H1 (cell line): Measurements from ENCODE around the gene ADAM30. TPM values are rescaled to one million over a fixed set of nuclear protein-coding genes. Genes with fewer than 3 reads are reported as not detected.

Experiments used
- CTCF ChIA-PET: fragments of 300-600 bp; sonication (Branson Sonifier 250); formaldehyde crosslinking; loops from one replicate; lab custom pipeline; 2021; ENCODE audit not compliant: partially characterized antibody; lab: Charles Lee
- POLR2A ChIA-PET: fragments of 300-600 bp; sonication (Branson Sonifier 250); formaldehyde crosslinking; loops from one replicate; lab custom pipeline; 2021; ENCODE audit warnings: inconsistent platforms; ENCODE audit not compliant: partially characterized antibody; lab: Charles Lee
- DNase-seq, 2 experiments: peaks; one replicate each; pipeline versions ENCODE4 v3.0.0 to v3.0.0-alpha.2; 2010 to 2022; ENCODE audit warnings: low spot score in 2 of 2, low read depth in 1 of 2, mixed read lengths in 1 of 2
- FAIRE-seq: peaks from 2 replicates; lab custom pipeline; 2011; peaks lifted over from hg19 to GRCh38; lab: Jason Lieb, UNC
- H2AFZ ChIP-seq: 2 replicates; pipeline ENCODE4 v1.8.1; 2012; ENCODE audit warnings: low read length, inconsistent platforms
- H2AK5ac ChIP-seq: 2 replicates; pipeline ENCODE4 v1.6.1; 2013; ENCODE audit warnings: low read depth, low read length
- H2BK120ac ChIP-seq: replicated peaks from 2 replicates; pipeline ENCODE3; 2013; ENCODE audit warnings: low read depth, low read length, inconsistent platforms
- H2BK12ac ChIP-seq: 2 replicates; pipeline ENCODE4 v1.6.1; 2013; ENCODE audit warnings: low read depth, low read length
- H2BK15ac ChIP-seq: 2 replicates; pipeline ENCODE4 v1.6.1; 2013; ENCODE audit warnings: low read length
- H2BK20ac ChIP-seq: 2 replicates; pipeline ENCODE4 v1.6.1; 2013; ENCODE audit warnings: low read length
- H2BK5ac ChIP-seq: 2 replicates; pipeline ENCODE4 v1.6.1; 2013; ENCODE audit warnings: low read depth, low read length
- H3K14ac ChIP-seq: 2 replicates; pipeline ENCODE4 v1.6.1; 2013; ENCODE audit warnings: inconsistent platforms; ENCODE audit not compliant: insufficient read length
- H3K18ac ChIP-seq: 2 replicates; pipeline ENCODE4 v1.6.1; 2013; ENCODE audit warnings: low read length; ENCODE audit errors: extremely low read depth
- H3K23ac ChIP-seq: 2 replicates; pipeline ENCODE4 v1.6.1; 2013; ENCODE audit warnings: inconsistent platforms; ENCODE audit not compliant: insufficient read length
- H3K23me2 ChIP-seq: 2 replicates; pipeline ENCODE4 v1.6.1; 2013; ENCODE audit warnings: low read depth, low read length
- H3K27ac ChIP-seq: 2 replicates; pipeline ENCODE4 v1.6.1; 2011; ENCODE audit warnings: low read depth, low read length, inconsistent platforms
- H3K27me3 ChIP-seq, 4 experiments: replicated peaks in 1 of 4; 1 replicate in 1 of 4; 2 replicates in 3 of 4; pipeline versions ENCODE4 v1.6.1 to v1.8.1; 2011 to 2013; ENCODE audit warnings: low read length in 3 of 4, mild to moderate bottlenecking in 3 of 4, inconsistent platforms in 2 of 4, mixed read lengths in 2 of 4, moderate library complexity in 1 of 4; ENCODE audit not compliant: control insufficient read depth in 3 of 4, insufficient read depth in 3 of 4; ENCODE audit errors: extremely low read depth in 1 of 4
- H3K36me3 ChIP-seq, 4 experiments: 2 replicates each; pipeline versions ENCODE4 v1.6.1 to v1.8.1; 2011 to 2013; ENCODE audit warnings: mild to moderate bottlenecking in 4 of 4, low read length in 3 of 4, moderate library complexity in 2 of 4, control low read depth in 1 of 4, inconsistent platforms in 1 of 4; ENCODE audit not compliant: insufficient read depth in 4 of 4, control insufficient read depth in 2 of 4
- H3K4ac ChIP-seq: replicated peaks from 2 replicates; pipeline ENCODE3; 2013; ENCODE audit warnings: low read length, low read depth, mixed read lengths, inconsistent platforms; ENCODE audit not compliant: insufficient read length
- H3K4me1 ChIP-seq, 4 experiments: replicated peaks in 1 of 4; 1 replicate in 1 of 4; 2 replicates in 3 of 4; pipeline versions ENCODE4 v1.6.1 to v1.8.1; 2011 to 2013; ENCODE audit warnings: low read length in 3 of 4, inconsistent platforms in 2 of 4, mixed read lengths in 1 of 4; ENCODE audit not compliant: insufficient read depth in 4 of 4, control insufficient read depth in 3 of 4
- H3K4me2 ChIP-seq, 2 experiments: 2 replicates each; pipeline versions ENCODE4 v1.6.1 to v1.8.1; 2011 to 2013; ENCODE audit warnings: low read depth in 2 of 2, low read length in 2 of 2, control low read depth in 1 of 2, inconsistent platforms in 1 of 2, mild to moderate bottlenecking in 1 of 2; ENCODE audit not compliant: insufficient read depth in 1 of 2
- H3K4me3 ChIP-seq, 4 experiments: fragments of 200-600, 300-600 bp in 1 of 4; sonication (generic), shearing (Covaris generic), sonication (Bioruptor Twin) in 1 of 4; 2 replicates each; pipeline versions ENCODE4 v1.5.1 to v1.8.1; 2011 to 2016; ENCODE audit warnings: low read length in 4 of 4, low read depth in 3 of 4, control low read depth in 2 of 4, inconsistent platforms in 2 of 4, mild to moderate bottlenecking in 2 of 4, mixed read lengths in 1 of 4, moderate library complexity in 1 of 4; ENCODE audit not compliant: insufficient read depth in 2 of 4; ENCODE audit errors: extremely low read depth in 1 of 4
- H3K56ac ChIP-seq: replicated peaks from 2 replicates; pipeline ENCODE3; 2013; ENCODE audit warnings: low read depth, mild to moderate bottlenecking, mixed read lengths, low read length, inconsistent platforms; ENCODE audit not compliant: insufficient read length
- H3K79me1 ChIP-seq: 2 replicates; pipeline ENCODE4 v1.6.1; 2013; ENCODE audit warnings: low read depth, low read length, control low read depth
- H3K79me2 ChIP-seq, 2 experiments: 2 replicates each; pipeline versions ENCODE4 v1.6.1 to v1.8.1; 2012 to 2013; ENCODE audit warnings: low read length in 2 of 2, mild to moderate bottlenecking in 2 of 2, inconsistent platforms in 1 of 2; ENCODE audit not compliant: insufficient read depth in 2 of 2, control insufficient read depth in 1 of 2
- H3K9ac ChIP-seq, 4 experiments: replicated peaks in 1 of 4; 1 replicate in 1 of 4; 2 replicates in 3 of 4; pipeline versions ENCODE4 v1.6.1 to v1.8.1; 2011 to 2013; ENCODE audit warnings: low read depth in 3 of 4, low read length in 3 of 4, control low read depth in 2 of 4, mild to moderate bottlenecking in 2 of 4, moderate library complexity in 2 of 4, inconsistent platforms in 1 of 4; ENCODE audit errors: extremely low read depth in 1 of 4
- H3K9me3 ChIP-seq, 2 experiments: 2 replicates each; pipeline versions ENCODE4 v1.6.1 to v1.8.1; 2012 to 2013; ENCODE audit warnings: mild to moderate bottlenecking in 2 of 2, moderate library complexity in 2 of 2, control low read depth in 1 of 2, inconsistent platforms in 1 of 2, low read depth in 1 of 2, low read length in 1 of 2, mixed read lengths in 1 of 2; ENCODE audit not compliant: insufficient read depth in 2 of 2
- H4K20me1 ChIP-seq, 2 experiments: replicated peaks in 1 of 2; 2 replicates each; pipeline versions ENCODE3 to v1.8.1; 2011 to 2013; ENCODE audit warnings: inconsistent platforms in 2 of 2, low read length in 2 of 2, mild to moderate bottlenecking in 1 of 2; ENCODE audit not compliant: insufficient read depth in 2 of 2, control insufficient read depth in 1 of 2
- H4K5ac ChIP-seq: 2 replicates; pipeline ENCODE4 v1.6.1; 2013; ENCODE audit warnings: low read length, low read depth, mixed read lengths, inconsistent platforms; ENCODE audit not compliant: insufficient read length
- H4K8ac ChIP-seq: 2 replicates; pipeline ENCODE4 v1.8.0; 2013; ENCODE audit warnings: mild to moderate bottlenecking, moderate library complexity, low read length, inconsistent platforms; ENCODE audit not compliant: insufficient read depth; ENCODE audit errors: extremely low read depth
- H4K91ac ChIP-seq: replicated peaks from 2 replicates; pipeline ENCODE3; 2013; ENCODE audit warnings: low read length, mixed read lengths, inconsistent platforms; ENCODE audit not compliant: insufficient read length
- BACH1 ChIP-seq: IDR thresholded peaks from 2 replicates; pipeline ENCODE4 v1.6.1; 2012; ENCODE audit warnings: low read length, improper control_type of control experiment
- BRCA1 ChIP-seq: IDR thresholded peaks from 2 replicates; pipeline ENCODE4 v1.6.1; 2012; ENCODE audit warnings: low read depth, low read length, improper control_type of control experiment
- CBX8 ChIP-seq: fragments of 300-800, 300-1000 bp; sonication (generic); IDR thresholded peaks from 2 replicates; pipeline ENCODE4 v1.7.1; 2016; ENCODE audit warnings: low read depth, low read length, borderline replicate concordance
- CHD1 ChIP-seq: IDR thresholded peaks from 2 replicates; pipeline ENCODE4 v1.6.1; 2012; ENCODE audit warnings: low read depth, low read length, improper control_type of control experiment
- GTF2F1 ChIP-seq: IDR thresholded peaks from 2 replicates; pipeline ENCODE4 v1.6.1; 2012; ENCODE audit warnings: low read depth, low read length, improper control_type of control experiment, borderline replicate concordance
- JUN ChIP-seq: IDR thresholded peaks from 2 replicates; pipeline ENCODE4 v1.6.1; 2011; ENCODE audit warnings: low read depth, mild to moderate bottlenecking, improper control_type of control experiment, low read length
- NRF1 ChIP-seq: IDR thresholded peaks from 2 replicates; pipeline ENCODE4 v1.6.1; 2011; ENCODE audit warnings: mild to moderate bottlenecking, low read depth, low read length, improper control_type of control experiment
- POU5F1 ChIP-seq: IDR thresholded peaks from 2 replicates; pipeline ENCODE4 v1.6.1; 2011; ENCODE audit warnings: low read depth, mild to moderate bottlenecking, low read length, moderate library complexity
- RAD21 ChIP-seq, 2 experiments: IDR thresholded peaks in 1 of 2; conservative IDR thresholded peaks in 1 of 2; 2 replicates each; pipeline ENCODE4 v1.6.1; 2011; ENCODE audit warnings: low read depth in 2 of 2, low read length in 2 of 2, improper control_type of control experiment in 1 of 2, inconsistent platforms in 1 of 2, mild to moderate bottlenecking in 1 of 2, moderate library complexity in 1 of 2
- SP1 ChIP-seq: IDR thresholded peaks from 2 replicates; pipeline ENCODE4 v1.6.1; 2011; ENCODE audit warnings: low read depth, low read length
- SP2 ChIP-seq: IDR thresholded peaks from 2 replicates; pipeline ENCODE4 v1.6.1; 2012; ENCODE audit warnings: mild to moderate bottlenecking, low read length, inconsistent platforms
- TAF7 ChIP-seq: optimal IDR thresholded peaks from 2 replicates; pipeline ENCODE3; 2011; ENCODE audit warnings: low read depth, mild to moderate bottlenecking, inconsistent platforms, low read length, moderate library complexity, borderline replicate concordance
- TCF12 ChIP-seq: IDR thresholded peaks from 2 replicates; pipeline ENCODE4 v1.6.1; 2011; ENCODE audit warnings: low read depth, mild to moderate bottlenecking, low read length
- WGBS, 2 experiments: shearing (Covaris generic) in 1 of 2; methylation state at CpG; one replicate each; pipeline versions ENCODE4 v1.1.6 to v1.1.7; 2013 to 2015; ENCODE audit warnings: low lambda C conversion rate in 2 of 2, mixed read lengths in 2 of 2, inconsistent platforms in 1 of 2, low coverage in 1 of 2, missing lambda C conversion rate in 1 of 2; ENCODE audit not compliant: insufficient replicate concordance in 2 of 2, insufficient coverage in 1 of 2, insufficient read length in 1 of 2; ENCODE audit errors: extremely low coverage in 1 of 2, missing lambda C conversion rate in 1 of 2; 5-methylcytosine and 5-hydroxymethylcytosine counted together
- polyA plus RNA-seq, 7 experiments: library from polyadenylated mRNA; depleted of rRNA in 3 of 7; stranded (reverse) in 5 of 7; unstranded in 2 of 7; fragments of >200 nt in 5 of 7; fragments of 200-250 nt in 2 of 7; gene quantifications; 1 replicate in 5 of 7; 2 replicates in 1 of 7; 4 replicates in 1 of 7; pipeline versions ENCODE4 v1.2.1 to v1.2.3, GENCODE V29; 2011 to 2013; ENCODE audit warnings: missing spikeins in 2 of 7, mixed read lengths in 2 of 7
- total RNA-seq: library from RNA; stranded (reverse); fragmentation: NEBNext Ultra II Directional; extraction: Animal tissue kit (Norgen Biotek cat#: 25700); gene quantifications from 2 replicates; pipeline ENCODE4 v1.2.1, GENCODE V29; 2021
- TF ChIP-seq, protein P1 (sequence below): IDR thresholded peaks from 2 replicates; pipeline ENCODE4 v1.6.1; 2012; ENCODE audit warnings: low read length, inconsistent platforms

The ADAM30 gene
- total and polyA plus RNA-seq, 2 of the 8 experiments (the other 6 are each of a cell fraction or from before 2014, with no cell fraction given), result not detected

DNA sequence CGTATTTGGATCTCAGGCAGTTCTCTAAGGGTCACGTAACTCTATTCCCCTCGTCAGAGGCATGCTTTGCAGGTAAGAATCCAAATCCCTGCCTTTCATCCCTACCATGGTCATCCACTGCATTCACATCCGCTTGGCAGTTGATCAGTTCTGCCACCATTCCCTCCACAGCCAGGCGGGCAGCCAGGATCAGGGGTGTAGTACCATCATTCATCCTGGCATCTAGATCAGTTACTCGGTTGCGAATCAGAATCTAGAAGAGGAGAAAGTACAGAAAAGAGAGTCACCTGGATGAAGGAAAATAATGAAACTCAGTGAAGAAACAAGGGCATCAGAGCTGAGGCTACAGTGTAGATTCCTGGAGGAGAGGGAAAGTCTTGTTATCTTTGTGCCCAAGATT lies 22.0 kb upstream of the ADAM30 start:
- Histone ChIP-seq H3K79me1 (no peaks in the 10 kb centered on the region), H4K5ac (no peak overlapping the region), H2BK15ac (no peak overlapping the region), H4K20me1 (peaks cover 0 to 2% of the 10 kb centered on the region in 2 experiments), H2BK5ac (no peak overlapping the region), H3K4me3 (no peak overlapping the region), H2BK120ac (no peak overlapping the region), H2BK20ac (no peak overlapping the region), H3K18ac (no peak overlapping the region), H2BK12ac (no peak overlapping the region), H3K4me1 (no peaks in the 10 kb centered on the region), H3K9me3 (no peaks in the 10 kb centered on the region), H3K56ac (no peak overlapping the region), H3K27me3 (no peaks in the 10 kb centered on the region), H3K9ac (no peak overlapping the region), H3K36me3 (peaks cover 8 to 47% (median 25%) of the 10 kb centered on the region in 4 experiments; a peak in 7 of 8 replicates), H4K91ac (no peak overlapping the region), H4K8ac (no peak overlapping the region), H3K23ac (no peak overlapping the region), H3K79me2 (no peaks in the 10 kb centered on the region), H3K4me2 (no peak overlapping the region), H3K14ac (no peak overlapping the region), H3K4ac (no peak overlapping the region), H2AFZ (no peak overlapping the region), H3K27ac (no peak overlapping the region), H3K23me2 (no peaks in the 10 kb centered on the region), H2AK5ac (no peak overlapping the region)
- ChIA-PET POLR2A (no interaction called here), CTCF (interaction anchor here (2.0 kb wide), 1 partner anchor 10 kb away, joined by 12 read pairs; no protein-coding TSS in a partner anchor)
- 86% methylated on average over 7 of the region's 7 CpGs; no CpG with 5 or more reads in 1 of the 2 experiments for WGBS, 2 experiments
- DNase-seq (no peak), FAIRE-seq (no peak)
- no peak for TF ChIP-seq CBX8
- TF ChIP-seq BACH1, result no peak
- TF ChIP-seq SP1, result no peak
- TF ChIP-seq CHD1, result no peak
- TF ChIP-seq TAF7, result no peak
- no peak for TF ChIP-seq SP2
- no peak for TF ChIP-seq JUN
- no peak for TF ChIP-seq RAD21 (IDR thresholded peaks at IDR 0.05 in 1 of 2, conservative IDR thresholded peaks at IDR 0.05 in 1 of 2; ENCODE audit: low read depth in 2 of 2, low read length in 2 of 2)
- no peak for TF ChIP-seq POU5F1
- TF ChIP-seq, protein P1, sequence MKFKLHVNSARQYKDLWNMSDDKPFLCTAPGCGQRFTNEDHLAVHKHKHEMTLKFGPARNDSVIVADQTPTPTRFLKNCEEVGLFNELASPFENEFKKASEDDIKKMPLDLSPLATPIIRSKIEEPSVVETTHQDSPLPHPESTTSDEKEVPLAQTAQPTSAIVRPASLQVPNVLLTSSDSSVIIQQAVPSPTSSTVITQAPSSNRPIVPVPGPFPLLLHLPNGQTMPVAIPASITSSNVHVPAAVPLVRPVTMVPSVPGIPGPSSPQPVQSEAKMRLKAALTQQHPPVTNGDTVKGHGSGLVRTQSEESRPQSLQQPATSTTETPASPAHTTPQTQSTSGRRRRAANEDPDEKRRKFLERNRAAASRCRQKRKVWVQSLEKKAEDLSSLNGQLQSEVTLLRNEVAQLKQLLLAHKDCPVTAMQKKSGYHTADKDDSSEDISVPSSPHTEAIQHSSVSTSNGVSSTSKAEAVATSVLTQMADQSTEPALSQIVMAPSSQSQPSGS, result no peak
- TF ChIP-seq TCF12, result no peak
- no peak for TF ChIP-seq BRCA1
- no peak for TF ChIP-seq NRF1
- no peak for TF ChIP-seq GTF2F1
